ENCODE results near the gene DDIT3. TPM values are rescaled to one million over a fixed set of nuclear protein-coding genes. Genes with fewer than 3 reads are reported as not detected.

Gene DDIT3
- total RNA-seq, 2 donors from 2014 or later: 9.9 to 12.4 TPM

- Histone ChIP-seq H3K9ac (ENCODE audit: extremely low read depth, low read length, poor library complexity, severe bottlenecking) (no peak overlapping the region), H3K36me3 (ENCODE audit: control insufficient read depth, insufficient read depth, low read length) (peaks cover 86% of the 10 kb centered on the region), H3K9me3 (ENCODE audit: control insufficient read depth, low read length) (no peaks in the 10 kb centered on the region), H3K27me3 (ENCODE audit: control insufficient read depth, insufficient read depth, low read length, poor library complexity, severe bottlenecking) (no peaks in the 10 kb centered on the region), H3K27ac (ENCODE audit: low read depth, low read length) (no peak overlapping the region), H3K4me1 (ENCODE audit: control insufficient read depth, insufficient read depth, low read length) (peaks cover 6% of the 10 kb centered on the region), H3K4me3 (ENCODE audit: low read length) (no peak overlapping the region)
- no peak for DNase-seq
- WGBS, 2 experiments (ENCODE audit: insufficient coverage in 1 of 2, insufficient read length in 1 of 2): 67 to 77% methylated on average over 3 to 6 of the region's 6 CpGs
- H3K9me3 Mint-ChIP-seq: no peaks in the 10 kb centered on the region
- no peak overlapping the region for H3K4me3 Mint-ChIP-seq
- H3K27ac Mint-ChIP-seq: no peak overlapping the region
- H3K36me3 Mint-ChIP-seq (ENCODE audit: low read depth): peaks cover 73% of the 10 kb centered on the region
- H3K4me1 Mint-ChIP-seq: no peaks in the 10 kb centered on the region
- no peaks in the 10 kb centered on the region for H3K27me3 Mint-ChIP-seq (ENCODE audit: insufficient read depth)
- TF ChIP-seq CTCF (conservative IDR thresholded peaks at IDR 0.05): no peak
Measured at GRCh38 chr12:57535764-57536596, 15.7 kb upstream of the DDIT3 start.

DNA sequence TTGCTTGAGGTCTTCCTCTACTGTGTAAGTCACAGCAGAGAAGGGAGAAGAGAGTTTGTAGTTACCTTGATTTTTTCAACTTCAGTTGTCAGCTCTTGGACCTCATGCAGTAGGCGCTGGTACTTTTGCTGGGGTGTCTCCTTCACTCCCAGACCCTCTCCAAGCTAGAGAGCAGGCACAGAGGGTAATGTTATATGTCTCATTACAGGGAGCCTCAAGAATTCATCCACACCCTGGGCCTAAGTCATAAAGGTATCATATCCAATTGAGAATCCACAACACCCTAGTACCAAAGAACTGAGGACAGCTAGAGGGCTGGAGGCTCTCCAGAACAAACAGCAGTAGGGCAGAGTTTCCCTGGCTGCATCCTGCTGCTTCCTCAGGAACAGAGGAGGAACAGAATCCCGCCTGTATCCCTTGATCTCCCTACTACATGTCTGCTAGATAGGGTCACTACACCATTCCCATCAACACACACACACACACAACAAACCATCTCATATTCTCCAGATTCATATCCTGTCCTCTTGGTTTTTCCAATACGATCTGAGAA lies 14.8 kb upstream of the DDIT3 start:
- H3K36me3 ChIP-seq (ENCODE audit: control insufficient read depth, insufficient read depth, low read length): peaks cover 86% of the 10 kb centered on the region
- H3K27ac ChIP-seq (ENCODE audit: low read depth, low read length): no peak overlapping the region
- WGBS, 2 experiments (ENCODE audit: insufficient coverage in 1 of 2, insufficient read length in 1 of 2): 91 to 100% methylated on average over 2 to 3 of the region's 3 CpGs
- H3K27me3 ChIP-seq (ENCODE audit: control insufficient read depth, insufficient read depth, low read length, poor library complexity, severe bottlenecking): no peaks in the 10 kb centered on the region
- Mint-ChIP-seq H3K9me3 (no peaks in the 10 kb centered on the region), H3K36me3 (ENCODE audit: low read depth) (peaks cover 78% of the 10 kb centered on the region), H3K4me1 (no peaks in the 10 kb centered on the region), H3K4me3 (no peak overlapping the region), H3K27ac (no peak overlapping the region), H3K27me3 (ENCODE audit: insufficient read depth) (no peaks in the 10 kb centered on the region)
- no peak for TF ChIP-seq CTCF (conservative IDR thresholded peaks at IDR 0.05)
- H3K9me3 ChIP-seq (ENCODE audit: control insufficient read depth, low read length): no peaks in the 10 kb centered on the region
- H3K9ac ChIP-seq (ENCODE audit: extremely low read depth, low read length, poor library complexity, severe bottlenecking): no peak overlapping the region
- H3K4me1 ChIP-seq (ENCODE audit: control insufficient read depth, insufficient read depth, low read length): peaks cover 6% of the 10 kb centered on the region
- H3K4me3 ChIP-seq (ENCODE audit: low read length): no peak overlapping the region
- no peak for DNase-seq

GRCh38 chr12:57534250-57534649 lies 13.9 kb upstream of the DDIT3 start:
- DNase-seq: no peak
- 94 to 95% methylated on average over 4 to 5 of the region's 5 CpGs for WGBS, 2 experiments (ENCODE audit: insufficient coverage in 1 of 2, insufficient read length in 1 of 2)
- Mint-ChIP-seq H3K27ac (no peak overlapping the region), H3K9me3 (no peaks in the 10 kb centered on the region), H3K27me3 (ENCODE audit: insufficient read depth) (no peaks in the 10 kb centered on the region), H3K4me3 (no peak overlapping the region), H3K4me1 (no peaks in the 10 kb centered on the region), H3K36me3 (ENCODE audit: low read depth) (peaks cover 80% of the 10 kb centered on the region)
- TF ChIP-seq CTCF (conservative IDR thresholded peaks at IDR 0.05): no peak
- no peak overlapping the region for H3K27ac ChIP-seq (ENCODE audit: low read depth, low read length)
- no peak overlapping the region for H3K4me3 ChIP-seq (ENCODE audit: low read length)
- peaks cover 6% of the 10 kb centered on the region for H3K4me1 ChIP-seq (ENCODE audit: control insufficient read depth, insufficient read depth, low read length)
- H3K9ac ChIP-seq (ENCODE audit: extremely low read depth, low read length, poor library complexity, severe bottlenecking): no peak overlapping the region
- peaks cover 87% of the 10 kb centered on the region for H3K36me3 ChIP-seq (ENCODE audit: control insufficient read depth, insufficient read depth, low read length)
- H3K9me3 ChIP-seq (ENCODE audit: control insufficient read depth, low read length): no peaks in the 10 kb centered on the region
- H3K27me3 ChIP-seq (ENCODE audit: control insufficient read depth, insufficient read depth, low read length, poor library complexity, severe bottlenecking): no peaks in the 10 kb centered on the region

Measured in endodermal cell (in vitro differentiated cells).